HepG2 (cell line): Measurements from ENCODE around the gene CCSER1. TPM values are rescaled to one million over a fixed set of nuclear protein-coding genes. Genes with fewer than 3 reads are reported as not detected.

Experiments used
- CENPBD1 ChIP-seq: sonication (generic); formaldehyde crosslinking; IDR thresholded peaks from 2 replicates; pipeline ENCODE4 v1.8.0; 2022; ENCODE audit warnings: missing genetic modification reagents, low read depth, mild to moderate bottlenecking, borderline replicate concordance
- HIVEP1 ChIP-seq: sonication (generic); formaldehyde crosslinking; IDR thresholded peaks from 2 replicates; pipeline ENCODE4 v1.4.0; 2020; ENCODE audit warnings: mild to moderate bottlenecking, missing genetic modification reagents
- KIAA2018 ChIP-seq: sonication (generic); formaldehyde crosslinking; IDR thresholded peaks from 2 replicates; pipeline ENCODE4 v1.5.0; 2020; ENCODE audit warnings: mild to moderate bottlenecking, missing genetic modification reagents, borderline replicate concordance
- RAD21 ChIP-seq: fragments of 450-650 bp; formaldehyde crosslinking; IDR thresholded peaks from 2 replicates; pipeline ENCODE4 v1.5.0; 2020; ENCODE audit warnings: mild to moderate bottlenecking
- RBFOX2 ChIP-seq: fragments of 200-400 bp; formaldehyde crosslinking; IDR thresholded peaks from 2 replicates; pipeline ENCODE4 v1.6.1; 2017; ENCODE audit warnings: low read depth, mild to moderate bottlenecking, low read length
- TBP ChIP-seq: sonication (generic); formaldehyde crosslinking; IDR thresholded peaks from 2 replicates; pipeline ENCODE4 v1.5.0; 2020; ENCODE audit warnings: missing genetic modification reagents
- TCF12 ChIP-seq, 2 experiments: fragments of 450-650 bp in 1 of 2; sonication (generic) in 1 of 2; formaldehyde crosslinking in 1 of 2; IDR thresholded peaks; 2 replicates each; pipeline versions ENCODE4 v1.6.1 to v1.8.0; 2017 to 2022; ENCODE audit warnings: antibody characterized with exemption in 1 of 2, mild to moderate bottlenecking in 1 of 2, missing genetic modification reagents in 1 of 2, moderate library complexity in 1 of 2
- TERF1 ChIP-seq: sonication (generic); formaldehyde crosslinking; IDR thresholded peaks from 2 replicates; pipeline ENCODE4 v1.8.0; 2022; ENCODE audit warnings: mild to moderate bottlenecking, missing genetic modification reagents, moderate library complexity
- ZFAT ChIP-seq: sonication (generic); formaldehyde crosslinking; conservative IDR thresholded peaks from 2 replicates; pipeline ENCODE4 v1.8.1; 2023; ENCODE audit warnings: missing genetic modification reagents, inconsistent platforms
- ZMAT5 ChIP-seq: sonication (generic); formaldehyde crosslinking; IDR thresholded peaks from 2 replicates; pipeline ENCODE4 v1.5.0; 2020; ENCODE audit warnings: mild to moderate bottlenecking, low read depth, missing genetic modification reagents, borderline replicate concordance
- ZNF326 ChIP-seq: sonication (generic); formaldehyde crosslinking; IDR thresholded peaks from 2 replicates; pipeline ENCODE4 v1.4.0; 2020; ENCODE audit warnings: missing genetic modification reagents, borderline replicate concordance
- ZNF337 ChIP-seq: sonication (generic); formaldehyde crosslinking; IDR thresholded peaks from 2 replicates; pipeline ENCODE4 v1.5.1; 2020; ENCODE audit warnings: missing genetic modification reagents, low read depth, mild to moderate bottlenecking, borderline replicate concordance
- ZNF512B ChIP-seq: sonication (generic); formaldehyde crosslinking; IDR thresholded peaks from 2 replicates; pipeline ENCODE4 v1.5.1; 2020; ENCODE audit warnings: missing genetic modification reagents, mild to moderate bottlenecking, borderline replicate concordance
- ZNF557 ChIP-seq: sonication (generic); formaldehyde crosslinking; IDR thresholded peaks from 2 replicates; pipeline ENCODE4 v1.4.0; 2020; ENCODE audit warnings: missing genetic modification reagents
- ZNF678 ChIP-seq: sonication (generic); formaldehyde crosslinking; IDR thresholded peaks from 2 replicates; pipeline ENCODE4 v1.4.0; 2020; ENCODE audit warnings: mild to moderate bottlenecking, missing genetic modification reagents
- ZSCAN12 ChIP-seq: sonication (generic); formaldehyde crosslinking; IDR thresholded peaks from 2 replicates; pipeline ENCODE4 v1.9.0; 2021; ENCODE audit warnings: mild to moderate bottlenecking, missing genetic modification reagents
- ZSCAN30 ChIP-seq: sonication (generic); formaldehyde crosslinking; IDR thresholded peaks from 2 replicates; pipeline ENCODE4 v1.5.0; 2020; ENCODE audit warnings: mild to moderate bottlenecking, missing genetic modification reagents
- polyA plus RNA-seq, 8 experiments: library from polyadenylated mRNA; depleted of rRNA in 3 of 8; stranded (reverse) in 7 of 8; unstranded in 1 of 8; fragments of >200 nt; fragmentation: Illumina TruSeq in 4 of 8; extraction: Trizol in 4 of 8; gene quantifications; 2 replicates each; pipeline versions ENCODE4 v1.2.1 to v1.2.3, GENCODE V29; 2011 to 2016; ENCODE audit warnings: low read depth in 4 of 8, missing spikeins in 1 of 8, mixed read lengths in 1 of 8; ENCODE audit not compliant: insufficient read depth in 1 of 8
- total RNA-seq, 5 experiments: library from RNA; depleted of rRNA; stranded (reverse); fragments of >200 nt; fragmentation: Illumina TruSeq; extraction: Trizol; gene quantifications; 2 replicates each; pipeline ENCODE4 v1.2.3, GENCODE V29; 2016; ENCODE audit warnings: low read depth in 1 of 5

The CCSER1 gene
- total and polyA plus RNA-seq, 2 of the 13 experiments (the other 11 are each of a cell fraction or from before 2014, with no cell fraction given): not detected

- TF ChIP-seq KIAA2018 (CRISPR knock-in tag) (no peak), ZSCAN30 (CRISPR knock-in tag) (no peak), RAD21 (CRISPR knock-in tag) (no peak), ZNF557 (no peak), TCF12 (IDR thresholded peaks at IDR 0.05) (no peak), TCF12 (CRISPR knock-in tag; IDR thresholded peaks at IDR 0.05) (no peak), ZNF337 (CRISPR knock-in tag) (no peak), TBP (CRISPR knock-in tag) (no peak), ZNF678 (CRISPR knock-in tag) (no peak), RBFOX2 (no peak), ZMAT5 (CRISPR knock-in tag) (no peak), TERF1 (CRISPR knock-in tag) (no peak), ZNF512B (no peak), ZNF326 (CRISPR knock-in tag) (no peak), HIVEP1 (CRISPR knock-in tag) (no peak), ZSCAN12 (no peak), ZFAT (no peak), CENPBD1 (CRISPR knock-in tag) (no peak)
These were observed 991.4 kb downstream of the CCSER1 start (continued) for GRCh38 chr4:91118597-91118996.
